ENCODE results near the gene IL17RA. TPM values are rescaled to one million over a fixed set of nuclear protein-coding genes. Genes with fewer than 3 reads are reported as not detected.

The IL17RA gene
- total RNA-seq, 1 donor from 2014 or later, result 8.0 TPM

DNA sequence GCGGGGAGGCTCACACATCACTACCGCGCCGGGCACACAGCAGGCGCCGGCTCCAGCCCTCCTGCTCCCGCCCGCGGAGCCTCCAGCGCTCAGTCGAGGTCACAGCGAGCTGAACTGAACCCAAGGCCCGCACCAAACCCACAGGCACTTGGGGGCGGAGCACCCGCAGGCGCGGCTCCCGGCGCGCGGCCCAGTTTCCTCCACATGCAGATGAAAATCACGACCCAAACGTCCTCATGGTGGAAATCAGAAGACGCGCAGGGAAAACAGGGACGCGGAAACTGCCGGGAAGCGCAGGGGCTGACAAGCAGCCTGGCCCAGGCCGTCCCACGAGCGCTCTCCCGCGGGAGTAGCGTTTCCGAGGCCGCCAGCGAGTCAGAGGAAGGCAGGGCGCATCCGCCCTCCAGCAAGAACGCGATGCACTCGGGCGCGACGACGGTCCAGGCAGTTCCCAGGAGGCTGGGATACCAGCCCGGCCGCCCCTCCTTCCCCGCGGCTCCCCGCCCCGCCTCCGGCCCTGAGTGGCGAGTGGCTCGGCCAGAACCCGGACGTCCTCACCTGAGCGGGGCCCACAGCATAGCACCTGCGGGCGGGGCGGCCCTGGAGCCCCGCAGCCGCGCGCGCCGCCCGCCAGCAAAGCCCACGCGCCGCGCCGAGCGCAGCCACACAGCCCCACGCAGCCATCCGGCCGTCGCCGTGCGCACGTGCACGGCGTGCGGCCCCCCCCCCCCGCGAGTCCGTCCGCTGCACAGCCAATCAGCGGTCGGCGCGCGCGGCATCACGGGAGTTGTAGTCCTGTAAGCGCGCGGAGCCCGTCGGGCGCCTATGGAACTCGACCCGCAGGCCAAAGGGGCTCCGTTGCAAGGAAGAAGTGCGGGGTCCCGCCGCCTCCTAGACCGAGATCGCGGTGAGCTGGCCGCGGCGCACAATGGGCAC is 74.0 kb downstream of the IL17RA start, which contains the start of gene HDHD5:
HDHD5 (minus strand) TSS at position 710 of the 936 bp plus-strand sequence; CDS start at position 684, 26 bp downstream.
- peak; percentile 93 for ATAC-seq

DNA sequence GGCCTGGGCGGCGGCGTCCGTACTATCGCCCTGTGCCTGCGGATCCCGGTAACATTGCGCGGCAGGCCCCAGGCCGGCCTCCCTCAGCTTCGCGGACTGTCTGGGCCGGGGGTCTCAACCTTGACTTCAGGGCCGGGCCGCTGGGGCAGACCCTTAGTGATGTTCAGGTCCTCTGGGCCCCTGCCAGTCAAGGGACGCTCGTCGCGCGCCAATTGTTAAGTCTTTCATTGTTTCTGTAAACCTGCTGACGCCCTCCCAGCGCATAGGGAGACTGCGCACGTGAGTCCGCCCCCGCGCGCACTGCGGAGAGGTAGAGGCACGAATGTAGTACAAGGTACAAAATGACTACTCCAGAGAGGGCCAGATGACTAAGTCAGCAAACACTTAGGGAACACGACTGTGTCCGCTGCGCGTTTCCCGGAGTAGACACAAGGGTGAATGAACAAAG is 74.7 kb downstream of the IL17RA start:
- ATAC-seq, result peak; percentile 54

DNA sequence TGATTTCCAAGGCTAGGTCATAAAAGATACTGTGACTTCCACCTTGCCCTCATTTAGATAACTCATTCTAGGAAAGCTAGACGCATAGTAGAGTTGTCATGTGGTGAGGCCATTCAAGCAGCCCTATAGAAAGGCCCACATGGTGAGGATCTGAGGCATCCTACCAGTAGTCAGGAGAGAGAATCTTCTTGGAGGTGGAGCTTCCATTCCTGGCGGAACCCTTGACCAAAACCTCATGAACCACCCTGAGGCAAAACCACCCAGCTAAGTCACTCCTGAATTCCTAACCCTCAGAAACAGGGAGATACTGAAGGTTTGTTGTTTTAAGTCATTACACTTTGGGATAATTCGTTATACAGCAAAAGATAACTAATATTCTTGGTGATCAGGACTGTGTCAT is 77.2 kb downstream of the IL17RA start:
- ATAC-seq, result no peak

DNA sequence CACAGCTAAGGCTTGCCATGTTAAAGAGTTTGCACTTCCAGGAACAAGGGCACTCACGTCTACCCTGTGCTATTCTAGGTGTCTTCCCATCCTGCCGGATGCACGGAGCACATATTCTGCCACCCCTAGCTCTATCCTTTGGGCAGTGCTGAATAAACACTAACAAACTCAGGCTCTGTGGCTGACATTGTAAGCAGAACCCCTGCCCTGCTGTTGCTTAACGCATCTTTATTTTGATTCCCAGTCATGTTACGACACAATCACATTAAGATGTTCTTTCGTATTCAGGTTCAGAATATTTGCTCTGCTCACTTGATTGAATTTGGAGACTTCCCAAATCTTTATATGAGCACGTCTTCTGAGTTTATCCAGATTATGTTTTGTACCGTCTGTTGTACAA is 77.9 kb downstream of the IL17RA start:
- no peak for ATAC-seq

DNA sequence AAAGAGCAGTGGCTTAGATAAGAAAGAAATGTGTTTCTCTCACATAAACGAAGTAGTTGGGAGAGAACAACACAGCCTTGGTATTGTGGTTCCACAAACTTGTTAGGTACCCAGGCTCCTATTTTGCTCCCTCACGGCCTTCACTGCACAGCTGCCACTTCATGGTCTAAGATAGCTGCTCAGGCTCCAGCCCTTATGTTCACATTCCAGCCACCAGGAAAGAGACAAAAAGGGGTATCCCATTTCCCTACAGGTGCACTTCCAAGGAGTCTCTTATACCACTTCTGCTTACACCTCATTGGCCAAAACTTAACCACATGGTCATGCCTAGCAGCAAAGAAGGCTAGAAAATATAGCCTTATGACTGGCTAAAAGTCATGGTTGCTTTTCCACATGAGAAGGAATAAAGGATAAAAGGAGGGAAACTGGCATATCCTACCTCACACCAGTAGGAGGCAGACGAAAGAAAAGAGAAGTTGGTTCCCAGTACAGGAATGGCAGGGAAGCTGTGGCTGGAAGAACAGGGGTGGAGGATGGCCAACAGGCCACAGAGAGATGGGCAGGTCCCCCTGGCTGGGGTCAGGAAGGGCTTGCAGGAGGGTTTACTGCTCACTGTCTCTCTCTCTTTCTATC is 79.7 kb downstream of the IL17RA start:
- no peak for ATAC-seq

Other genes with a start within 250 kb of the IL17RA start
- gene GAB4, start 76.8 kb upstream of the IL17RA start, total RNA-seq, result not detected
- 0.28 TPM for gene TMEM121B, start 36.4 kb downstream of the IL17RA start, total RNA-seq
- gene HDHD5, start 74.3 kb downstream of the IL17RA start, total RNA-seq, result 20.1 TPM
- 2.0 TPM for gene ADA2, start 134.4 kb downstream of the IL17RA start, total RNA-seq